IPS-20b (cell line): ENCODE data around the gene ZNF85.
"Not testable (repeated sequence)": the region's sequence is repeated elsewhere in the genome, so short reads cannot be mapped to it uniquely, and the experiment has no call there.

Experiments
- H3K27ac ChIP-seq: one replicate; pipeline ENCODE4 v1.5.1; 2013; ENCODE audit warnings: low read length
- H3K27me3 ChIP-seq: 2 replicates; pipeline ENCODE4 v1.6.1; 2013; ENCODE audit warnings: mild to moderate bottlenecking, low read length, inconsistent platforms; ENCODE audit not compliant: insufficient read depth
- H3K36me3 ChIP-seq: 2 replicates; pipeline ENCODE4 v1.6.1; 2013; ENCODE audit warnings: low read depth, mild to moderate bottlenecking, inconsistent platforms, low read length, moderate library complexity; ENCODE audit not compliant: insufficient read depth
- H3K4me1 ChIP-seq: 2 replicates; pipeline ENCODE4 v1.6.1; 2013; ENCODE audit warnings: mild to moderate bottlenecking, control low read depth, inconsistent platforms, low read length, moderate library complexity; ENCODE audit not compliant: insufficient read depth
- H3K4me3 ChIP-seq: 2 replicates; pipeline ENCODE4 v1.5.1; 2013; ENCODE audit warnings: mild to moderate bottlenecking, low read length, inconsistent platforms
- H3K9ac ChIP-seq: 2 replicates; pipeline ENCODE4 v1.6.1; 2013; ENCODE audit warnings: low read depth, mild to moderate bottlenecking, inconsistent platforms, low read length, moderate library complexity
- H3K9me3 ChIP-seq: 2 replicates; pipeline ENCODE4 v1.6.1; 2013; ENCODE audit warnings: mild to moderate bottlenecking, low read depth, low read length, inconsistent platforms; ENCODE audit not compliant: insufficient read depth

Gene ZNF85

GRCh38 chr19:20992788-20993187, 69.7 kb downstream of the ZNF85 start:
- not testable (repeated sequence) for H3K4me1 ChIP-seq, H3K36me3 ChIP-seq, H3K9ac ChIP-seq, H3K27ac ChIP-seq, H3K27me3 ChIP-seq, H3K4me3 ChIP-seq
- H3K9me3 ChIP-seq, result peaks cover 17% of the 10 kb centered on the region

- Histone ChIP-seq H3K36me3 (no peaks in the 10 kb centered on the region), H3K9me3 (no peaks in the 10 kb centered on the region; the same call in 1 of the 2 replicates), H3K4me3 (peak overlapping the region; percentile 79; the same call in 1 of the 2 replicates), H3K27me3 (no peaks in the 10 kb centered on the region), H3K27ac (peak overlapping the region; percentile 40), H3K4me1 (no peaks in the 10 kb centered on the region), H3K9ac (peak overlapping the region; percentile 86; the same call in 1 of the 2 replicates)
Measured at GRCh38 chr19:20999731-21000352, 76.8 kb downstream of the ZNF85 start.
